ENCODE results near the gene RAB33A.
A peak's percentile ranks its signal among the peaks of the same experiment; 100 is the strongest.

The RAB33A gene

GRCh38 chrX:130171446-130172126 is at the start of gene RAB33A:
Gene RAB33A, plus strand, starts transcription at chrX:130171962. Its CDS starts 101 bp downstream, at chrX:130172063.
- DNase-seq = peak; percentile 26

GRCh38 chrX:130124577-130124976 is 47.2 kb upstream of the RAB33A start:
- no peak for DNase-seq

- DNase-seq = no peak
Observed at GRCh38 chrX:130125091-130125874, 46.5 kb upstream of the RAB33A start.

GRCh38 chrX:130130990-130131389 is 40.8 kb upstream of the RAB33A start:
- no peak for DNase-seq

GRCh38 chrX:130136496-130136895 is 35.3 kb upstream of the RAB33A start:
- DNase-seq = no peak

GRCh38 chrX:130136961-130137360 is 34.8 kb upstream of the RAB33A start:
- DNase-seq = no peak

- no peak for DNase-seq
Observed at GRCh38 chrX:130139474-130140201, 32.1 kb upstream of the RAB33A start.

- no peak for DNase-seq
Observed at GRCh38 chrX:130144509-130144908, 27.3 kb upstream of the RAB33A start.

GRCh38 chrX:130145123-130145522 is 26.6 kb upstream of the RAB33A start:
- DNase-seq = no peak

- DNase-seq = no peak
Observed at GRCh38 chrX:130147631-130148030, 24.1 kb upstream of the RAB33A start.

GRCh38 chrX:130155564-130155963 is 16.2 kb upstream of the RAB33A start:
- DNase-seq = no peak

GRCh38 chrX:130158311-130158710 is 13.5 kb upstream of the RAB33A start:
- no peak for DNase-seq

- no peak for DNase-seq
Observed at GRCh38 chrX:130159776-130160175, 12.0 kb upstream of the RAB33A start.

- no peak for DNase-seq
Observed at GRCh38 chrX:130162094-130162735, 9.5 kb upstream of the RAB33A start.

- DNase-seq = no peak
Observed at GRCh38 chrX:130163398-130163797, 8.4 kb upstream of the RAB33A start.

GRCh38 chrX:130165181-130165702 is 6.5 kb upstream of the RAB33A start:
- no peak for DNase-seq

GRCh38 chrX:130165703-130166502 is 5.9 kb upstream of the RAB33A start, which contains the start of gene AIFM1:
Gene AIFM1, minus strand, starts transcription at chrX:130165841. Its CDS starts 185 bp downstream, at chrX:130165656.
- DNase-seq = peak; percentile 82

GRCh38 chrX:130166503-130166777 is 5.3 kb upstream of the RAB33A start:
- no peak for DNase-seq

GRCh38 chrX:130167040-130167439 is 4.7 kb upstream of the RAB33A start:
- no peak for DNase-seq

GRCh38 chrX:130170752-130171445 is 863 bp upstream of the RAB33A start:
- DNase-seq = peak; percentile 83

GRCh38 chrX:130172127-130172845 is 524 bp downstream of the RAB33A start:
- no peak for DNase-seq
